ENCODE results near the gene ZBTB42. TPM values are rescaled to one million over a fixed set of nuclear protein-coding genes. Genes with fewer than 3 reads are reported as not detected.

Gene ZBTB42
- polyA plus RNA-seq, 1 of the 3 experiments (the other 2 are of a cell fraction) = 3.1 TPM

DNA sequence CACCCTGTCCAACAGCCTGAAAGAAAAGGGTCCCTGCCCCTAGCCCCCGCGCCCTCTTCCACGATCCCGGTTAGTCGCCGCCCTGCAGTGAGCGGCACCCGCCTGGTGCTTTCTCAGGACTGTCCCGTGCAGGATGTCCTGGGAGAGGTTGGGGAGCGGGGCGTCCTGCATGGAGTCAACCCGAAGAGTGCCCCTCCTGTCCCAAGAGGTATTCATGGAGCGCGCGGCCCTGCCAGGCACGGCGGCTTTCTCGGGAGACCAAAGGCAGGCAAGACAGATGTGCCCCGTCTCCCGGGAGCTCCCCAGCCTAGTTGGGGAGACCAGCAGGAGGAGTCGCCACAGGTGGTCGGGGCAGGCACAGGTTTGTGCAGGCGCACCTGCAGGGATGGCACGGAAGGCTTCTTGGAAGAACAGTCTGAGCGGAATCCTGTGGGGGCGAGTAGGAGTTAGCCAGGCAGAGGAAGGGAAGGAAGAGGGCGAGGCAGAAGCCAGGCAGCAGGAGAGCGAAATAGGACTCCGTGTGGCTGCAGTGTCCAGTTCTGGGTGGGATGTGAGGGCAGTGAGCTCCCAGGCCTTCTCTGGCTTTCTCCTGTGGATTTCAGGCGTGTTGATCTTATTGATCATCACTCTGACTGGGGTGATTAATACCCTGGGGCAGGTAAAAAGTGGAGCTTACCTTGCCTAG is 47.2 kb upstream of the ZBTB42 start:
- H3K9me3 ChIP-seq = no peaks in the 10 kb centered on the region
- peaks cover 8 to 14% of the 10 kb centered on the region in 2 experiments; a peak in 3 of 4 replicates for H3K4me1 ChIP-seq (ENCODE audit: control insufficient read depth in 1 of 2, insufficient read depth in 2 of 2, low read depth in 1 of 2, low read length in 1 of 2)
- H4K20me1 ChIP-seq (ENCODE audit: insufficient read depth) = peaks cover 31% of the 10 kb centered on the region
- H3K36me3 ChIP-seq (replicated peaks in 1 of 2; ENCODE audit: control insufficient read depth in 1 of 2, insufficient read depth in 2 of 2, low read length in 1 of 2) = peaks cover 8 to 25% of the 10 kb centered on the region in 2 experiments
- no peaks in the 10 kb centered on the region for H3K9me2 ChIP-seq
- ChIA-PET CTCF (interaction anchor here (0.6 to 4.1 kb wide), 7 partner anchors 14 to 84 kb away, joined by 3 to 37 read pairs (median 5); partner anchors contain the start of gene ADSS1), POLR2A (interaction anchor here (0.8 to 1.4 kb wide), 3 partner anchors 15 to 72 kb away, joined by 3 to 8 read pairs (median 3); no protein-coding TSS in a partner anchor)
- no peak overlapping the region; the same call in 1 of the 2 replicates for H2AFZ ChIP-seq (ENCODE audit: low read depth)
- peak overlapping the region; percentile 98 for H3K9ac ChIP-seq
- DNase-seq = no peak
- peak overlapping the region; percentile 98 for H3K4me2 ChIP-seq
- H3K79me2 ChIP-seq (ENCODE audit: insufficient read depth) = peaks cover 49% of the 10 kb centered on the region
- WGBS (ENCODE audit: low lambda C conversion rate) = 2% methylated on average over 19 of the region's 30 CpGs
- H3K27ac ChIP-seq (ENCODE audit: low read depth in 2 of 2, low read length in 1 of 2) = peak overlapping the region; percentile 70 to 72; a peak in 3 of 4 replicates
- H3K27me3 ChIP-seq (ENCODE audit: insufficient read depth) = no peaks in the 10 kb centered on the region
- TF ChIP-seq, protein P1, sequence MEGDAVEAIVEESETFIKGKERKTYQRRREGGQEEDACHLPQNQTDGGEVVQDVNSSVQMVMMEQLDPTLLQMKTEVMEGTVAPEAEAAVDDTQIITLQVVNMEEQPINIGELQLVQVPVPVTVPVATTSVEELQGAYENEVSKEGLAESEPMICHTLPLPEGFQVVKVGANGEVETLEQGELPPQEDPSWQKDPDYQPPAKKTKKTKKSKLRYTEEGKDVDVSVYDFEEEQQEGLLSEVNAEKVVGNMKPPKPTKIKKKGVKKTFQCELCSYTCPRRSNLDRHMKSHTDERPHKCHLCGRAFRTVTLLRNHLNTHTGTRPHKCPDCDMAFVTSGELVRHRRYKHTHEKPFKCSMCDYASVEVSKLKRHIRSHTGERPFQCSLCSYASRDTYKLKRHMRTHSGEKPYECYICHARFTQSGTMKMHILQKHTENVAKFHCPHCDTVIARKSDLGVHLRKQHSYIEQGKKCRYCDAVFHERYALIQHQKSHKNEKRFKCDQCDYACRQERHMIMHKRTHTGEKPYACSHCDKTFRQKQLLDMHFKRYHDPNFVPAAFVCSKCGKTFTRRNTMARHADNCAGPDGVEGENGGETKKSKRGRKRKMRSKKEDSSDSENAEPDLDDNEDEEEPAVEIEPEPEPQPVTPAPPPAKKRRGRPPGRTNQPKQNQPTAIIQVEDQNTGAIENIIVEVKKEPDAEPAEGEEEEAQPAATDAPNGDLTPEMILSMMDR (IDR thresholded peaks at IDR 0.05) = no peak
- TF ChIP-seq SMC3 (IDR thresholded peaks at IDR 0.05; ENCODE audit: low read depth, low read length) (no peak), SIN3A (IDR thresholded peaks at IDR 0.05; ENCODE audit: borderline replicate concordance, low read depth, low read length) (no peak), TEAD4 (IDR thresholded peaks at IDR 0.05; ENCODE audit: borderline replicate concordance, insufficient read depth) (no peak), FOXM1 (IDR thresholded peaks at IDR 0.05; ENCODE audit: low read depth) (no peak), NFIC (IDR thresholded peaks at IDR 0.05; ENCODE audit: borderline replicate concordance) (no peak), FOSL2 (IDR thresholded peaks at IDR 0.05; ENCODE audit: borderline replicate concordance, low read depth) (no peak), MXI1 (IDR thresholded peaks at IDR 0.05; ENCODE audit: low read depth, low read length) (no peak), MEF2A (IDR thresholded peaks at IDR 0.05; ENCODE audit: borderline replicate concordance, low read depth) (no peak), ELF1 (IDR thresholded peaks at IDR 0.05) (no peak), RAD21 (IDR thresholded peaks at IDR 0.05; ENCODE audit: low read length) (no peak), RCOR1 (IDR thresholded peaks at IDR 0.05; ENCODE audit: low read length) (no peak)
- H3K4me3 ChIP-seq (ENCODE audit: low read depth in 2 of 2, low read length in 1 of 2) = peak overlapping the region; percentile 88 to 99
- H3F3A ChIP-seq (replicated peaks; ENCODE audit: insufficient read depth) = peaks cover 7% of the 10 kb centered on the region

DNA sequence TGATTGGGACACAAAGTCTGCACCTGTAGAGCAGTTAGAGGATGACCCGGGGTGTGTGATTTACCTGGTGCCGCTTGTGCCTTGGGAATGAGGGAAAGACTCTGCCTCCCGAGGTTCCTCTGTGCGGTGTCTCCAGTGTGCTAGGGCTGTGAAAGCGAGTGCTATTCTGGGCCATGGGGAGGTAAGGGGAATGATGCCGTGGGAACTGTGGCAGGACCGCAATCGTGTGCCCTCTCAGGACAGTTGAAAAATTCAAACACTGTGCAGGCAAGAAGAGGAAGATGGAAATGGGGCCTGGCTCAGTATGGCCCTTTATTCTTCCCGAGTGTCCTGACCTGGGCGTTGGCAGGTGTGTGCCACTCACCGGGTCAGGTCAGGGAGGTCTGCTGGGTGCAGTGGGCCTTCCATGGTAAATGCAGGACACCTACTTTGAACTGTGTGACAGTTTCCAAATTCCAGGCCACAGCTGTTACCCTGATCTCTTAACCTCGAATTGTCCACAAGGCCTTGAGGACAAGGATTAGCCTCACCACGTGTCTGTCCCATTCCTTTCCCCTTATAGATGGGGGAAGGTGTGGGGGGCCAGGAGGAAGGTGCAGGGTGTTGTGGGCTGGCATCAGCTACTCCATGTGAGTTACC is 46.6 kb upstream of the ZBTB42 start:
- Histone ChIP-seq H3K79me2 (ENCODE audit: insufficient read depth) (peaks cover 50% of the 10 kb centered on the region), H3K27me3 (ENCODE audit: insufficient read depth) (no peaks in the 10 kb centered on the region), H3K4me1 (ENCODE audit: control insufficient read depth in 1 of 2, insufficient read depth in 2 of 2, low read depth in 1 of 2, low read length in 1 of 2) (peaks cover 8 to 14% of the 10 kb centered on the region in 2 experiments; a peak in 3 of 4 replicates), H3K9me2 (no peaks in the 10 kb centered on the region), H3K4me3 (ENCODE audit: low read depth in 2 of 2, low read length in 1 of 2) (peak overlapping the region; percentile 88 to 99), H2AFZ (ENCODE audit: low read depth) (no peak overlapping the region), H3K4me2 (peak overlapping the region; percentile 98), H3K27ac (ENCODE audit: low read depth in 2 of 2, low read length in 1 of 2) (no peak overlapping the region), H4K20me1 (ENCODE audit: insufficient read depth) (peaks cover 31% of the 10 kb centered on the region), H3K9ac (peak overlapping the region; percentile 98), H3F3A (replicated peaks; ENCODE audit: insufficient read depth) (peaks cover 7% of the 10 kb centered on the region), H3K9me3 (no peaks in the 10 kb centered on the region), H3K36me3 (replicated peaks in 1 of 2; ENCODE audit: control insufficient read depth in 1 of 2, insufficient read depth in 2 of 2, low read length in 1 of 2) (peaks cover 8 to 32% of the 10 kb centered on the region in 2 experiments)
- TF ChIP-seq JUND (IDR thresholded peaks at IDR 0.05) (no peak), TAF1 (IDR thresholded peaks at IDR 0.05; ENCODE audit: borderline replicate concordance, low read depth, low read length) (no peak), MXI1 (IDR thresholded peaks at IDR 0.05; ENCODE audit: low read depth, low read length) (no peak)
- TF ChIP-seq, protein P2, sequence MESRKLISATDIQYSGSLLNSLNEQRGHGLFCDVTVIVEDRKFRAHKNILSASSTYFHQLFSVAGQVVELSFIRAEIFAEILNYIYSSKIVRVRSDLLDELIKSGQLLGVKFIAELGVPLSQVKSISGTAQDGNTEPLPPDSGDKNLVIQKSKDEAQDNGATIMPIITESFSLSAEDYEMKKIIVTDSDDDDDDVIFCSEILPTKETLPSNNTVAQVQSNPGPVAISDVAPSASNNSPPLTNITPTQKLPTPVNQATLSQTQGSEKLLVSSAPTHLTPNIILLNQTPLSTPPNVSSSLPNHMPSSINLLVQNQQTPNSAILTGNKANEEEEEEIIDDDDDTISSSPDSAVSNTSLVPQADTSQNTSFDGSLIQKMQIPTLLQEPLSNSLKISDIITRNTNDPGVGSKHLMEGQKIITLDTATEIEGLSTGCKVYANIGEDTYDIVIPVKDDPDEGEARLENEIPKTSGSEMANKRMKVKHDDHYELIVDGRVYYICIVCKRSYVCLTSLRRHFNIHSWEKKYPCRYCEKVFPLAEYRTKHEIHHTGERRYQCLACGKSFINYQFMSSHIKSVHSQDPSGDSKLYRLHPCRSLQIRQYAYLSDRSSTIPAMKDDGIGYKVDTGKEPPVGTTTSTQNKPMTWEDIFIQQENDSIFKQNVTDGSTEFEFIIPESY (IDR thresholded peaks at IDR 0.05; ENCODE audit: borderline replicate concordance, low read depth) = no peak
- TF ChIP-seq, protein P1 (IDR thresholded peaks at IDR 0.05) = no peak
- ChIA-PET CTCF (interaction anchor here (1.0 to 4.1 kb wide), 2 partner anchors 13 to 24 kb away, joined by 3 to 37 read pairs; no protein-coding TSS in a partner anchor), POLR2A (no interaction called here)
- DNase-seq = no peak
- WGBS (ENCODE audit: low lambda C conversion rate) = 59% methylated on average over 13 of the region's 13 CpGs
